SU-DHL-6 (cell line): ENCODE results near the gene FAM162A.

Experiments
- H2AFZ ChIP-seq: fragments of 200-600 bp; sonication (generic); 2 replicates; pipeline ENCODE4 v1.6.1; 2014; ENCODE audit warnings: low read depth, mild to moderate bottlenecking, moderate library complexity, mixed read lengths, antibody characterized with exemption, low read length; ENCODE audit not compliant: severe bottlenecking
- H3F3A ChIP-seq: fragments of 200-600 bp; shearing (Covaris generic); 2 replicates; pipeline ENCODE4 v1.6.0; 2016; ENCODE audit warnings: antibody characterized with exemption, mild to moderate bottlenecking; ENCODE audit not compliant: insufficient read depth
- H3K27ac ChIP-seq: fragments of 200-600 bp; sonication (generic); 2 replicates; pipeline ENCODE4 v1.5.1; 2016; ENCODE audit warnings: low read depth, mild to moderate bottlenecking, low read length, moderate library complexity, mixed read lengths
- H3K27me3 ChIP-seq: fragments of 200-600 bp; sonication (generic), shearing (Covaris generic); 2 replicates; pipeline ENCODE4 v1.6.0; 2014; ENCODE audit warnings: mild to moderate bottlenecking, low read length
- H3K36me3 ChIP-seq: fragments of 200-600 bp; sonication (generic); 2 replicates; pipeline ENCODE4 v1.6.1; 2014; ENCODE audit warnings: mild to moderate bottlenecking, low read length, mixed read lengths
- H3K4me2 ChIP-seq: fragments of 300-600, 200-600 bp; shearing (Covaris generic), sonication (generic); 2 replicates; pipeline ENCODE4 v1.6.0; 2014; ENCODE audit warnings: low read length, low read depth, mild to moderate bottlenecking; ENCODE audit not compliant: poor library complexity, severe bottlenecking
- H3K4me3 ChIP-seq: fragments of 200-600 bp; sonication (generic); 2 replicates; pipeline ENCODE4 v1.5.1; 2014; ENCODE audit warnings: antibody characterized with exemption, low read length, mild to moderate bottlenecking, mixed read lengths; ENCODE audit not compliant: insufficient read depth, poor library complexity, severe bottlenecking
- H3K79me2 ChIP-seq: fragments of 200-600 bp; sonication (generic); 2 replicates; pipeline ENCODE4 v1.6.1; 2014; ENCODE audit warnings: mild to moderate bottlenecking, low read length, moderate library complexity; ENCODE audit not compliant: insufficient read depth
- H3K9ac ChIP-seq: fragments of 200-600 bp; sonication (generic); 2 replicates; pipeline ENCODE4 v1.7.0; 2014; ENCODE audit warnings: mild to moderate bottlenecking, low read length
- H3K9me2 ChIP-seq: fragments of 200-600 bp; sonication (generic); replicated peaks from 2 replicates; pipeline ENCODE4 v1.6.1; 2014; ENCODE audit warnings: low read length; ENCODE audit not compliant: insufficient read depth
- H3K9me3 ChIP-seq: fragments of 200-600 bp; sonication (generic); 2 replicates; pipeline ENCODE4 v1.6.1; 2014; ENCODE audit warnings: low read length, mixed read lengths; ENCODE audit not compliant: insufficient read depth
- H4K20me1 ChIP-seq: fragments of 200-600 bp; sonication (generic); 2 replicates; pipeline ENCODE4 v1.6.1; 2014; ENCODE audit warnings: low read depth, mild to moderate bottlenecking, antibody characterized with exemption, low read length, moderate library complexity, mixed read lengths
- CTCF ChIP-seq: fragments of 200-600 bp; sonication (generic); IDR thresholded peaks from one replicate; pipeline ENCODE4 v1.5.1; 2017; ENCODE audit warnings: antibody characterized with exemption, mild to moderate bottlenecking, low read length, moderate library complexity; ENCODE audit not compliant: insufficient read depth, poor library complexity, severe bottlenecking
- EZH2phosphoT487 ChIP-seq: fragments of 200-600 bp; sonication (generic), shearing (Covaris generic); conservative IDR thresholded peaks from 2 replicates; pipeline ENCODE4 v1.6.1; 2018; ENCODE audit warnings: mild to moderate bottlenecking, antibody characterized with exemption, low read length, moderate library complexity, mixed read lengths

FAM162A gene

GRCh38 chr3:122397201-122397600, 13.2 kb downstream of the FAM162A start:
- no peaks in the 10 kb centered on the region for H3K9me2 ChIP-seq
- no peak overlapping the region for H3K27ac ChIP-seq
- no peaks in the 10 kb centered on the region; the same call in 1 of the 2 replicates for H3K79me2 ChIP-seq
- H3K36me3 ChIP-seq, result no peaks in the 10 kb centered on the region; the same call in 1 of the 2 replicates
- H3K4me3 ChIP-seq, result no peak overlapping the region
- H4K20me1 ChIP-seq, result 0 out of 2 replicates have a peak, but pooled peaks cover 4% of the 10 kb centered on the region
- no peaks in the 10 kb centered on the region for H3K9me3 ChIP-seq
- TF ChIP-seq EZH2phosphoT487 (no peak), CTCF (no peak)
- H2AFZ ChIP-seq, result no peak overlapping the region
- H3F3A ChIP-seq, result peaks cover 3% of the 10 kb centered on the region; the same call in 1 of the 2 replicates
- H3K27me3 ChIP-seq, result no peaks in the 10 kb centered on the region
- no peak overlapping the region for H3K9ac ChIP-seq
- no peak overlapping the region for H3K4me2 ChIP-seq

- H3K9ac ChIP-seq, result no peak overlapping the region
- H3K27me3 ChIP-seq, result no peaks in the 10 kb centered on the region
- no peak overlapping the region for H3K4me2 ChIP-seq
- no peaks in the 10 kb centered on the region for H3F3A ChIP-seq
- H3K36me3 ChIP-seq, result peaks cover 2% of the 10 kb centered on the region; the same call in 1 of the 2 replicates
- H3K9me2 ChIP-seq, result no peaks in the 10 kb centered on the region
- no peak overlapping the region for H3K27ac ChIP-seq
- H3K4me3 ChIP-seq, result no peak overlapping the region
- no peaks in the 10 kb centered on the region; the same call in 1 of the 2 replicates for H3K79me2 ChIP-seq
- no peaks in the 10 kb centered on the region for H4K20me1 ChIP-seq
- H2AFZ ChIP-seq, result no peak overlapping the region
- H3K9me3 ChIP-seq, result no peaks in the 10 kb centered on the region
- TF ChIP-seq EZH2phosphoT487 (no peak), CTCF (no peak)
These were observed 14.9 kb downstream of the FAM162A start for GRCh38 chr3:122398920-122399319.

GRCh38 chr3:122403489-122403888, 19.5 kb downstream of the FAM162A start:
- Histone ChIP-seq H3K4me3 (no peak overlapping the region), H3K9ac (no peak overlapping the region), H3K36me3 (peaks cover 17% of the 10 kb centered on the region; the same call in 1 of the 2 replicates), H3K27me3 (no peaks in the 10 kb centered on the region), H3K4me2 (no peak overlapping the region), H3K27ac (no peak overlapping the region), H3F3A (0 out of 2 replicates have a peak, but pooled peaks cover 2% of the 10 kb centered on the region), H2AFZ (no peak overlapping the region), H3K9me3 (no peaks in the 10 kb centered on the region), H3K9me2 (no peaks in the 10 kb centered on the region), H4K20me1 (no peaks in the 10 kb centered on the region), H3K79me2 (no peaks in the 10 kb centered on the region; the same call in 1 of the 2 replicates)
- TF ChIP-seq EZH2phosphoT487 (no peak), CTCF (no peak)
